Measurements from ENCODE around the gene RABL6.

DNA sequence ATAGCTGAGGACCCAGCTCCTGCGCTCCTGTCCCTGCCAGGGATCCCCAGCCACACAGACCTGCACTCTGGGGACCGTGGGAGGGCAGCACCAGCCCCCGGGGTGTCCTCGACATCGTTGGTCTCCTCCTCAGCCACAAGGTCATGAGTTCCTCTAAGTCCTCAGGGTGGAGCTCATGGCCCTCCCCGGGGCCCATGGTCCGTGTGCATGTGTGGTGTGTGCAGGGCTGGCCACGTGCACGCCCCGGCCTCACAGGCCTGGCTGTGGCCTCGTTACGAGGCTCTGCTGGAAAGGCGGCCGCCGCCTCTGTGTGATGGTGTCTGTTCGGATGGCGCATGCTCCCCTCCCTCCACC lies 18.4 kb downstream of the RABL6 start:
- TF ChIP-seq YY1 (IDR thresholded peaks at IDR 0.05; ENCODE audit: insufficient read depth, insufficient read length), result no peak
- TF ChIP-seq ZNF274 (IDR thresholded peaks at IDR 0.05; ENCODE audit: low read depth, low read length), result no peak
